H9 (cell line): Measurements from ENCODE around the gene KANSL1. TPM values are rescaled to one million over a fixed set of nuclear protein-coding genes. Genes with fewer than 3 reads are reported as not detected.

Experiments
- DNase-seq: peaks from one replicate; pipeline ENCODE4 v3.0.0-alpha.2; 2017
- H2AFZ ChIP-seq: one replicate; pipeline ENCODE4 v1.6.1; 2013; ENCODE audit warnings: mild to moderate bottlenecking, low read length, control low read depth, moderate library complexity
- H2AK5ac ChIP-seq: 2 replicates; pipeline ENCODE4 v1.6.1; 2013; ENCODE audit warnings: low read length, control low read depth, mixed read lengths; ENCODE audit not compliant: insufficient read length
- H2BK120ac ChIP-seq: one replicate; pipeline ENCODE4 v1.6.1; 2013; ENCODE audit warnings: low read depth, mild to moderate bottlenecking, low read length, control low read depth, inconsistent platforms; ENCODE audit not compliant: poor library complexity, severe bottlenecking
- H2BK12ac ChIP-seq: 2 replicates; pipeline ENCODE4 v1.6.1; 2013; ENCODE audit warnings: low read length, control low read depth, mixed read lengths, low read depth; ENCODE audit not compliant: insufficient read length
- H2BK15ac ChIP-seq: 2 replicates; pipeline ENCODE4 v1.6.1; 2013; ENCODE audit warnings: low read depth, low read length, control low read depth
- H2BK20ac ChIP-seq: one replicate; pipeline ENCODE4 v1.6.1; 2013; ENCODE audit warnings: low read depth, mild to moderate bottlenecking, low read length, control low read depth, inconsistent platforms; ENCODE audit not compliant: poor library complexity, severe bottlenecking
- H2BK5ac ChIP-seq: 2 replicates; pipeline ENCODE4 v1.6.1; 2013; ENCODE audit warnings: low read length, control low read depth, mixed read lengths; ENCODE audit not compliant: insufficient read length
- H3K14ac ChIP-seq: 2 replicates; pipeline ENCODE4 v1.6.1; 2013; ENCODE audit warnings: low read length, control low read depth; ENCODE audit not compliant: insufficient read depth
- H3K18ac ChIP-seq: 2 replicates; pipeline ENCODE4 v1.6.1; 2013; ENCODE audit warnings: low read depth, mild to moderate bottlenecking, mixed read lengths, low read length, control low read depth; ENCODE audit not compliant: insufficient read length
- H3K23ac ChIP-seq: 2 replicates; pipeline ENCODE4 v1.6.1; 2013; ENCODE audit warnings: low read length, control low read depth, mixed read lengths, low read depth; ENCODE audit not compliant: insufficient read length
- H3K23me2 ChIP-seq: 2 replicates; pipeline ENCODE4 v1.6.1; 2013; ENCODE audit warnings: low read depth, mild to moderate bottlenecking, mixed read lengths, low read length, control low read depth; ENCODE audit not compliant: insufficient read length, poor library complexity, severe bottlenecking
- H3K27ac ChIP-seq: 2 replicates; pipeline ENCODE4 v1.5.1; 2013; ENCODE audit warnings: low read length, control low read depth, mixed read lengths, low read depth; ENCODE audit not compliant: insufficient read length
- H3K27me3 ChIP-seq: 2 replicates; pipeline ENCODE4 v1.6.1; 2013; ENCODE audit warnings: low read length, control low read depth, inconsistent platforms; ENCODE audit not compliant: insufficient read depth
- H3K4ac ChIP-seq: 2 replicates; pipeline ENCODE4 v1.6.1; 2013; ENCODE audit warnings: low read depth, mild to moderate bottlenecking, control low read depth, inconsistent platforms, low read length, moderate library complexity
- H3K4me1 ChIP-seq: 2 replicates; pipeline ENCODE4 v1.6.1; 2013; ENCODE audit warnings: low read length, control low read depth, inconsistent platforms; ENCODE audit not compliant: insufficient read depth
- H3K4me2 ChIP-seq: 2 replicates; pipeline ENCODE4 v1.6.1; 2013; ENCODE audit warnings: low read length, control low read depth, mixed read lengths; ENCODE audit not compliant: insufficient read length, insufficient read depth
- H3K56ac ChIP-seq: 2 replicates; pipeline ENCODE4 v1.6.1; 2013; ENCODE audit warnings: low read depth, mild to moderate bottlenecking, mixed read lengths, low read length, control low read depth; ENCODE audit not compliant: insufficient read length
- H3K79me1 ChIP-seq: 2 replicates; pipeline ENCODE4 v1.6.1; 2013; ENCODE audit warnings: low read depth, mild to moderate bottlenecking, moderate library complexity, low read length, control low read depth, inconsistent platforms; ENCODE audit not compliant: insufficient read depth, poor library complexity, severe bottlenecking
- H3K79me2 ChIP-seq: 2 replicates; pipeline ENCODE4 v1.6.1; 2013; ENCODE audit warnings: low read length, control low read depth, inconsistent platforms; ENCODE audit not compliant: insufficient read depth
- H3K9ac ChIP-seq: 2 replicates; pipeline ENCODE4 v1.6.1; 2013; ENCODE audit warnings: low read length, control low read depth, mixed read lengths; ENCODE audit not compliant: insufficient read length; ENCODE audit errors: extremely low read depth
- H3K9me3 ChIP-seq: one replicate; pipeline ENCODE4 v1.6.1; 2013; ENCODE audit warnings: low read depth, low read length, inconsistent platforms; ENCODE audit not compliant: control insufficient read depth
- H3T11ph ChIP-seq: one replicate; pipeline ENCODE4 v1.6.1; 2013; ENCODE audit warnings: mild to moderate bottlenecking, low read length, control low read depth, inconsistent platforms
- H4K20me1 ChIP-seq: one replicate; pipeline ENCODE4 v1.6.1; 2013; ENCODE audit not compliant: control insufficient read depth, insufficient read length, insufficient read depth
- H4K5ac ChIP-seq: 2 replicates; pipeline ENCODE4 v1.6.1; 2013; ENCODE audit warnings: low read depth, mild to moderate bottlenecking, mixed read lengths, low read length, control low read depth; ENCODE audit not compliant: insufficient read length
- H4K8ac ChIP-seq: replicated peaks from 2 replicates; pipeline ENCODE4 v1.6.1; 2013; ENCODE audit warnings: low read length, control low read depth, mixed read lengths, low read depth; ENCODE audit not compliant: insufficient read length
- H4K91ac ChIP-seq: 2 replicates; pipeline ENCODE4 v1.6.1; 2013; ENCODE audit warnings: low read depth, mild to moderate bottlenecking, moderate library complexity, mixed read lengths, low read length, control low read depth; ENCODE audit not compliant: insufficient read length
- H3K27ac Mint-ChIP-seq, 3 experiments: 2 replicates in 2 of 3; 3 replicates in 1 of 3; pipeline ENCODE4 v1.8.0; 2020 to 2021; ENCODE audit warnings: mixed read lengths in 3 of 3, mild to moderate bottlenecking in 1 of 3, moderate library complexity in 1 of 3
- H3K27me3 Mint-ChIP-seq: 2 replicates; pipeline ENCODE4 v1.8.0; 2021; ENCODE audit warnings: low read depth, mild to moderate bottlenecking, moderate library complexity, mixed read lengths
- H3K36me3 Mint-ChIP-seq, 3 experiments: 2 replicates in 2 of 3; 3 replicates in 1 of 3; pipeline ENCODE4 v1.8.0; 2020 to 2021; ENCODE audit warnings: low read depth in 3 of 3, mixed read lengths in 3 of 3; ENCODE audit not compliant: insufficient read depth in 1 of 3
- H3K4me1 Mint-ChIP-seq, 2 experiments: 2 replicates each; pipeline ENCODE4 v1.8.0; 2020; ENCODE audit warnings: mixed read lengths in 2 of 2
- H3K4me3 Mint-ChIP-seq, 2 experiments: 2 replicates in 1 of 2; 3 replicates in 1 of 2; pipeline ENCODE4 v1.8.0; 2020 to 2021; ENCODE audit warnings: mild to moderate bottlenecking in 2 of 2, mixed read lengths in 2 of 2, moderate library complexity in 1 of 2
- H3K9me3 Mint-ChIP-seq, 2 experiments: 2 replicates in 1 of 2; 3 replicates in 1 of 2; pipeline ENCODE4 v1.8.0; 2020; ENCODE audit warnings: mild to moderate bottlenecking in 2 of 2, mixed read lengths in 2 of 2, moderate library complexity in 1 of 2
- CTCF ChIP-seq: fragments of 200-600 bp; sonication (generic); conservative IDR thresholded peaks from 3 replicates; pipeline ENCODE4 v1.8.0; 2021; ENCODE audit warnings: antibody characterized with exemption, mild to moderate bottlenecking
- WGBS: extraction: QIAGEN DNeasy Blood & Tissue Kit; methylation state at CpG from one replicate; pipeline ENCODE4 v1.1.7; 2013; ENCODE audit warnings: missing lambda C conversion rate, low lambda C conversion rate, mixed read lengths; ENCODE audit not compliant: insufficient read length; ENCODE audit errors: extremely low coverage; 5-methylcytosine and 5-hydroxymethylcytosine counted together
- total RNA-seq: library from RNA; stranded (reverse); gene quantifications from 2 replicates; pipeline ENCODE4 v1.2.1, GENCODE V29; 2021

The KANSL1 gene
- total RNA-seq, 1 experiment from 2014 or later, result 114 TPM

- H3K9me3 ChIP-seq, result no peaks in the 10 kb centered on the region
- H3T11ph ChIP-seq, result no peak overlapping the region
- no peak overlapping the region for H3K27ac Mint-ChIP-seq
- no peak overlapping the region for H3K4me3 Mint-ChIP-seq
- no peak overlapping the region for H2BK20ac ChIP-seq
- WGBS, result no CpG with 5 or more reads among the region's 6 CpGs
- H3K9me3 Mint-ChIP-seq, result peaks cover 4 to 7% of the 10 kb centered on the region in 2 experiments; a peak in 3 of 5 replicates
- no peak overlapping the region for H3K4me2 ChIP-seq
- H2BK12ac ChIP-seq, result no peak overlapping the region
- H2BK15ac ChIP-seq, result no peak overlapping the region
- peaks cover 9 to 13% of the 10 kb centered on the region in 2 experiments for H3K4me1 Mint-ChIP-seq
- no peaks in the 10 kb centered on the region for H3K23me2 ChIP-seq
- no peak overlapping the region for H2BK120ac ChIP-seq
- no peak overlapping the region for H2AK5ac ChIP-seq
- DNase-seq, result no peak
- no peak overlapping the region for H3K56ac ChIP-seq
- no peak overlapping the region for H2AFZ ChIP-seq
- H3K4ac ChIP-seq, result no peak overlapping the region
- H3K18ac ChIP-seq, result no peak overlapping the region
- H4K91ac ChIP-seq, result no peak overlapping the region
- H4K5ac ChIP-seq, result no peak overlapping the region
- H3K79me1 ChIP-seq, result no peaks in the 10 kb centered on the region
- H4K8ac ChIP-seq, result no peak overlapping the region
- no peak overlapping the region for H2BK5ac ChIP-seq
- no peak overlapping the region for H3K14ac ChIP-seq
- TF ChIP-seq CTCF, result peak; percentile 36; the same call in 1 of the 3 replicates
- no peaks in the 10 kb centered on the region for H3K27me3 ChIP-seq
- H3K4me1 ChIP-seq, result no peaks in the 10 kb centered on the region
- H4K20me1 ChIP-seq, result no peaks in the 10 kb centered on the region
- no peak overlapping the region for H3K27ac ChIP-seq
- no peak overlapping the region for H3K9ac ChIP-seq
- H3K27me3 Mint-ChIP-seq, result peaks cover 4% of the 10 kb centered on the region; the same call in 1 of the 2 replicates
- H3K36me3 Mint-ChIP-seq, result no peaks in the 10 kb centered on the region
- no peaks in the 10 kb centered on the region for H3K79me2 ChIP-seq
- no peak overlapping the region for H3K23ac ChIP-seq
Observed at GRCh38 chr17:45990886-45991285, 202.3 kb downstream of the KANSL1 start.
